A673 (cell line): ENCODE data around the gene MAP3K19. TPM values are rescaled to one million over a fixed set of nuclear protein-coding genes. Genes with fewer than 3 reads are reported as not detected.

ENCODE experiments used
- BruUV-seq: library from RNA; stranded (reverse); fragments of 400-500 nt; replicated peaks from 2 replicates; lab custom pipeline; 2021; lab: Mats Ljungman, UMichigan
- CTCF ChIA-PET: fragments of 300-600 bp; sonication (Branson Sonifier 250); formaldehyde crosslinking; loops from one replicate; lab custom pipeline; 2022; ENCODE audit warnings: antibody characterized with exemption; lab: Charles Lee
- POLR2A ChIA-PET: fragments of 300-600 bp; sonication (Branson Sonifier 250); formaldehyde crosslinking; loops from one replicate; lab custom pipeline; 2022; ENCODE audit warnings: antibody characterized with exemption; ENCODE audit not compliant: low non-redundant PET; lab: Charles Lee
- DNase-seq: peaks from one replicate; pipeline ENCODE4 v3.0.0-alpha.2; 2015; ENCODE audit warnings: low spot score
- H3K27ac ChIP-seq: fragments of 200-600 bp; sonication (generic); 2 replicates; pipeline ENCODE4 v1.5.1; 2016; ENCODE audit warnings: mixed run types, low read depth, mild to moderate bottlenecking, mixed read lengths, antibody characterized with exemption, low read length; ENCODE audit not compliant: poor library complexity, severe bottlenecking
- H3K27me3 ChIP-seq: fragments of 200-600 bp; sonication (generic); replicated peaks from 2 replicates; pipeline ENCODE4 v1.6.1; 2017; ENCODE audit warnings: mixed run types, low read depth, mild to moderate bottlenecking, mixed read lengths, antibody characterized with exemption, low read length; ENCODE audit not compliant: insufficient read depth, poor library complexity
- H3K36me3 ChIP-seq: fragments of 200-600 bp; sonication (generic); 2 replicates; pipeline ENCODE4 v1.6.1; 2016; ENCODE audit warnings: mixed run types, mild to moderate bottlenecking, mixed read lengths, antibody characterized with exemption, low read length; ENCODE audit not compliant: insufficient read depth, poor library complexity, severe bottlenecking
- H3K4me1 ChIP-seq: fragments of 200-600 bp; sonication (generic); 2 replicates; pipeline ENCODE4 v1.6.1; 2017; ENCODE audit warnings: mixed run types, mild to moderate bottlenecking, mixed read lengths, antibody characterized with exemption, low read length; ENCODE audit not compliant: insufficient read depth, poor library complexity, severe bottlenecking
- H3K4me3 ChIP-seq: fragments of 200-600 bp; sonication (generic); 2 replicates; pipeline ENCODE4 v1.5.1; 2016; ENCODE audit warnings: low read depth, mixed run types, mild to moderate bottlenecking, mixed read lengths, low read length; ENCODE audit not compliant: poor library complexity, severe bottlenecking
- H3K9me3 ChIP-seq: fragments of 200-600 bp; sonication (generic); 2 replicates; pipeline ENCODE4 v1.6.1; 2016; ENCODE audit warnings: mixed run types, low read depth, mild to moderate bottlenecking, mixed read lengths, antibody characterized with exemption, low read length; ENCODE audit not compliant: poor library complexity, severe bottlenecking
- EZH2 ChIP-seq: fragments of 200-600 bp; sonication (generic); IDR thresholded peaks from 2 replicates; pipeline ENCODE4 v1.6.1; 2017; ENCODE audit warnings: borderline replicate concordance, low read depth, mild to moderate bottlenecking, mixed read lengths, antibody characterized with exemption, low read length; ENCODE audit not compliant: poor library complexity, severe bottlenecking
- intact Hi-C: fragments of 100-400 bp; cut with micrococcal nuclease; formaldehyde crosslinking; loops from one replicate; pipeline ENCODE4 v1.10.0; 2022; ENCODE audit not compliant: unreplicated experiment
- total RNA-seq: library from RNA; stranded (reverse); gene quantifications from 2 replicates; pipeline ENCODE4 v1.2.3, GENCODE V29; 2021
- TF ChIP-seq, protein P1 (sequence below): fragments of 300-800, 200-600 bp; sonication (generic); conservative IDR thresholded peaks from 2 replicates; pipeline ENCODE4 v1.5.1; 2017; ENCODE audit warnings: low read depth, mild to moderate bottlenecking, antibody characterized with exemption, low read length, moderate library complexity, mixed read lengths

The MAP3K19 gene
- total RNA-seq, 1 experiment from 2014 or later, result not detected

DNA sequence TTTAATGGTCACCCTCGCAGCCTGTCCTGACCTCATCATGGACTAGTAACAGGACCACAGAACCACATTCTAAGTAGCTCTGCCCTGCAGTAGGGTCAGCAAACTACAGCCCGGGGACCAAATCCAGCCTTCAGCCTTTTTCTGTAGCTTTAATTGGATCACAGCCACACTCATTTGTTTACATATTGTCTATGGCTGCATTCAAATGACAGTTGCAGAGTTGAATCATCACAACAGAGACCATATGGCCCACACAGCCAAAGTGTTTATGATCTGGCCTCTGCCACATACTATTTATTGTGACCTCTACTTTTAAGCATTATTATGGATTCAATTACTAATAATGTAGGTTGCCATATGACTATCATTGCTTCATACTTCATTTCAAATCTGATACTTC, 47.7 kb downstream of the MAP3K19 start:
- no peak overlapping the region for H3K27ac ChIP-seq
- DNase-seq, result no peak
- TF ChIP-seq, protein P1, sequence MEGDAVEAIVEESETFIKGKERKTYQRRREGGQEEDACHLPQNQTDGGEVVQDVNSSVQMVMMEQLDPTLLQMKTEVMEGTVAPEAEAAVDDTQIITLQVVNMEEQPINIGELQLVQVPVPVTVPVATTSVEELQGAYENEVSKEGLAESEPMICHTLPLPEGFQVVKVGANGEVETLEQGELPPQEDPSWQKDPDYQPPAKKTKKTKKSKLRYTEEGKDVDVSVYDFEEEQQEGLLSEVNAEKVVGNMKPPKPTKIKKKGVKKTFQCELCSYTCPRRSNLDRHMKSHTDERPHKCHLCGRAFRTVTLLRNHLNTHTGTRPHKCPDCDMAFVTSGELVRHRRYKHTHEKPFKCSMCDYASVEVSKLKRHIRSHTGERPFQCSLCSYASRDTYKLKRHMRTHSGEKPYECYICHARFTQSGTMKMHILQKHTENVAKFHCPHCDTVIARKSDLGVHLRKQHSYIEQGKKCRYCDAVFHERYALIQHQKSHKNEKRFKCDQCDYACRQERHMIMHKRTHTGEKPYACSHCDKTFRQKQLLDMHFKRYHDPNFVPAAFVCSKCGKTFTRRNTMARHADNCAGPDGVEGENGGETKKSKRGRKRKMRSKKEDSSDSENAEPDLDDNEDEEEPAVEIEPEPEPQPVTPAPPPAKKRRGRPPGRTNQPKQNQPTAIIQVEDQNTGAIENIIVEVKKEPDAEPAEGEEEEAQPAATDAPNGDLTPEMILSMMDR, result no peak
- no peak for TF ChIP-seq EZH2
- H3K4me3 ChIP-seq, result no peak overlapping the region
- ChIA-PET POLR2A (no interaction called here), CTCF (no interaction called here)
- intact Hi-C loops, result no loop called here
- H3K36me3 ChIP-seq, result no peaks in the 10 kb centered on the region
- H3K9me3 ChIP-seq, result no peaks in the 10 kb centered on the region
- no peaks in the 10 kb centered on the region for H3K4me1 ChIP-seq
- H3K27me3 ChIP-seq, result peaks cover 5% of the 10 kb centered on the region
- BruUV-seq, result no TSS peak

- Histone ChIP-seq H3K27me3 (peaks cover 17% of the 10 kb centered on the region), H3K9me3 (no peaks in the 10 kb centered on the region), H3K27ac (no peak overlapping the region), H3K36me3 (no peaks in the 10 kb centered on the region), H3K4me3 (no peak overlapping the region), H3K4me1 (no peaks in the 10 kb centered on the region)
- TF ChIP-seq, protein P1, result peak; percentile 61
- no peak for TF ChIP-seq EZH2
- BruUV-seq, result no TSS peak
- intact Hi-C loops, result loop anchor here (5.0 kb wide), 2 partner anchors 808 to 1388 kb away; no protein-coding TSS in a partner anchor
- peak; percentile 49 for DNase-seq
- ChIA-PET CTCF (interaction anchor here (0.5 to 2.2 kb wide), 7 partner anchors 14 to 1396 kb away, joined by 3 to 14 read pairs (median 6); no protein-coding TSS in a partner anchor), POLR2A (interaction anchor here (0.6 kb wide), 1 partner anchor 63 kb away, joined by 10 read pairs; no protein-coding TSS in a partner anchor)
Measured at GRCh38 chr2:134988994-134989605, 58.1 kb downstream of the MAP3K19 start.

- Histone ChIP-seq H3K4me3 (no peak overlapping the region), H3K4me1 (no peaks in the 10 kb centered on the region), H3K27ac (no peak overlapping the region), H3K36me3 (no peaks in the 10 kb centered on the region), H3K9me3 (no peaks in the 10 kb centered on the region), H3K27me3 (peaks cover 17% of the 10 kb centered on the region)
- no TSS peak for BruUV-seq
- POLR2A ChIA-PET, result no interaction called here
- no peak for DNase-seq
- intact Hi-C loops, result loop anchor here (5.0 kb wide), 2 partner anchors 812 to 1392 kb away; no protein-coding TSS in a partner anchor
- TF ChIP-seq, protein P1, result no peak
- no peak for TF ChIP-seq EZH2
- CTCF ChIA-PET, result no interaction called here
Measured at GRCh38 chr2:134985061-134985460, 62.2 kb downstream of the MAP3K19 start.
